ENCODE measurements around the gene ZNF684.
A peak's percentile ranks its signal among the peaks of the same experiment; 100 is the strongest.

GRCh38 chr1:40508375-40509341 is 22.8 kb upstream of the ZNF684 start, which contains the start of gene EXO5:
- TF ChIP-seq CHD2 (IDR thresholded peaks at IDR 0.05; ENCODE audit: low read depth, low read length) (peak; percentile 72; the same call in 1 of the 2 replicates), PCBP2 (IDR thresholded peaks at IDR 0.05; ENCODE audit: low read depth, low read length, poor library complexity, severe bottlenecking) (no peak), ZBTB7A (IDR thresholded peaks at IDR 0.05; ENCODE audit: borderline replicate concordance, control insufficient read depth, low read depth, low read length) (no peak), ZNF232 (CRISPR knock-in tag; IDR thresholded peaks at IDR 0.05) (no peak), TCF7 (IDR thresholded peaks at IDR 0.05; ENCODE audit: borderline replicate concordance) (no peak), RNF2 (IDR thresholded peaks at IDR 0.05) (no peak), POLR2A (conservative IDR thresholded peaks at IDR 0.05) (peak; percentile 61; the same call in 1 of the 2 replicates), ZNF253 (CRISPR knock-in tag; conservative IDR thresholded peaks at IDR 0.05) (no peak)
- TF ChIP-seq, protein P1, sequence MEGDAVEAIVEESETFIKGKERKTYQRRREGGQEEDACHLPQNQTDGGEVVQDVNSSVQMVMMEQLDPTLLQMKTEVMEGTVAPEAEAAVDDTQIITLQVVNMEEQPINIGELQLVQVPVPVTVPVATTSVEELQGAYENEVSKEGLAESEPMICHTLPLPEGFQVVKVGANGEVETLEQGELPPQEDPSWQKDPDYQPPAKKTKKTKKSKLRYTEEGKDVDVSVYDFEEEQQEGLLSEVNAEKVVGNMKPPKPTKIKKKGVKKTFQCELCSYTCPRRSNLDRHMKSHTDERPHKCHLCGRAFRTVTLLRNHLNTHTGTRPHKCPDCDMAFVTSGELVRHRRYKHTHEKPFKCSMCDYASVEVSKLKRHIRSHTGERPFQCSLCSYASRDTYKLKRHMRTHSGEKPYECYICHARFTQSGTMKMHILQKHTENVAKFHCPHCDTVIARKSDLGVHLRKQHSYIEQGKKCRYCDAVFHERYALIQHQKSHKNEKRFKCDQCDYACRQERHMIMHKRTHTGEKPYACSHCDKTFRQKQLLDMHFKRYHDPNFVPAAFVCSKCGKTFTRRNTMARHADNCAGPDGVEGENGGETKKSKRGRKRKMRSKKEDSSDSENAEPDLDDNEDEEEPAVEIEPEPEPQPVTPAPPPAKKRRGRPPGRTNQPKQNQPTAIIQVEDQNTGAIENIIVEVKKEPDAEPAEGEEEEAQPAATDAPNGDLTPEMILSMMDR (IDR thresholded peaks at IDR 0.05 in 2 of 3, conservative IDR thresholded peaks at IDR 0.05 in 1 of 3; ENCODE audit: insufficient read depth in 2 of 3, low read depth in 1 of 3, low read length in 3 of 3) = no peak

Measured in K562 (cell line).